Tibial artery (tissue), 4 donors: ENCODE data around the gene KCNN2.

Experiments used
- DNase-seq, 2 donors: peaks; one replicate each; pipeline ENCODE4 v3.0.0-alpha.2; 2019
- H3K27ac ChIP-seq, 2 donors: fragments of 200-600 bp; sonication (generic) in 1 of 2; 1 replicate in 1 of 2; 2 replicates in 1 of 2; pipeline ENCODE4 v1.5.1; 2018 to 2019; ENCODE audit warnings: mild to moderate bottlenecking in 1 of 2
- H3K27me3 ChIP-seq, 2 donors: fragments of 200-600 bp; sonication (generic) in 1 of 2; one replicate each; pipeline versions ENCODE4 v1.5.1 to v1.6.0; 2016 to 2019
- H3K36me3 ChIP-seq, 3 donors: fragments of 200-600 bp; sonication (generic) in 2 of 3; one replicate each; pipeline ENCODE4 v1.5.1; 2016 to 2019; ENCODE audit warnings: mild to moderate bottlenecking in 2 of 3
- H3K4me1 ChIP-seq, 4 donors: fragments of 200-600 bp; sonication (generic) in 2 of 4; 1 replicate in 3 of 4; 2 replicates in 1 of 4; pipeline ENCODE4 v1.5.1; 2016 to 2019
- H3K4me3 ChIP-seq, 2 donors: fragments of 200-600 bp; sonication (generic) in 1 of 2; 1 replicate in 1 of 2; 2 replicates in 1 of 2; pipeline ENCODE4 v1.5.1; 2018 to 2019; ENCODE audit warnings: mild to moderate bottlenecking in 2 of 2
- H3K9me3 ChIP-seq, 3 donors: fragments of 200-600 bp; sonication (generic) in 1 of 3; one replicate each; pipeline ENCODE4 v1.5.1; 2016 to 2019
- CTCF ChIP-seq, 2 experiments: fragments of 200-600 bp in 1 of 2; fragments of 450-650 bp in 1 of 2; IDR thresholded peaks; one replicate each; pipeline ENCODE4 v1.5.1; 2017 to 2019; ENCODE audit warnings: antibody characterized with exemption in 2 of 2, mild to moderate bottlenecking in 1 of 2, moderate library complexity in 1 of 2
- intact Hi-C: fragments of 100-400 bp; cut with DNase I; formaldehyde crosslinking; loops from one replicate; pipeline ENCODE4 v1.15.0; 2023; ENCODE audit warnings: low total_unique reads

KCNN2 gene

DNA sequence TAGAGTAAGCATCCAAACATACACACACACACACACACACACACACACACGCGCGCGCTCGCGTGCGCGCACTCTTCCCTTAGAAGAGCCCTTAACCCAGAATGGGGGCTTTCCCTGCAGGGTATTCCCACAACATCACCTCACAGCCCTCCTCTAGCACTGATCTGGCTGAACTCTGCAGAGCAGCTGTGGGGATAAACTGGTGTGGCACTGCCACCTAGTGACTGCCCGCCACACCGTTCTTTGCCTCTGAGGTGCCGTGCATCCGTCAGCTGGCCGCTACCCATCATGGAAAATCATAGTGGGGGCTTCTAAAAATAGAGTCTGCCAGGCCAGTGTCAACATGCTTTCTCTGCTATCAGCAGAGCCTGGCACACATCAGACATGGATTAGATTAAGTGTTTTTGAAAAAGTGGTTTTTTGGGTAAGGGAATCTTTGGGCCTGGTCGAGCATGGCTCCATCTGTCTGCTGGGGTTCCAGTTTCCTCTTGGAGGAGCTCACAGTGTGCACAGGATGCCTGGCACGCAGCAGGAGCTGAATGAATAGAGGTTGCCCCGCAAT, 88.1 kb downstream of the KCNN2 start:
- intact Hi-C loops, result loop anchor here (2.0 to 10.0 kb wide), 3 partner anchors 645 to 839 kb away; no protein-coding TSS in a partner anchor
- peak; percentile 50 to 73 for DNase-seq
- Histone ChIP-seq H3K27me3 (no peaks in the 10 kb centered on the region), H3K4me3 (no peak overlapping the region), H3K36me3 (no peaks in the 10 kb centered on the region), H3K27ac (no peak overlapping the region), H3K9me3 (no peaks in the 10 kb centered on the region), H3K4me1 (peaks cover 0 to 6% (median 6%) of the 10 kb centered on the region in 4 donors)
- peak; percentile 75 for TF ChIP-seq CTCF (IDR thresholded peaks at IDR 0.05)

DNA sequence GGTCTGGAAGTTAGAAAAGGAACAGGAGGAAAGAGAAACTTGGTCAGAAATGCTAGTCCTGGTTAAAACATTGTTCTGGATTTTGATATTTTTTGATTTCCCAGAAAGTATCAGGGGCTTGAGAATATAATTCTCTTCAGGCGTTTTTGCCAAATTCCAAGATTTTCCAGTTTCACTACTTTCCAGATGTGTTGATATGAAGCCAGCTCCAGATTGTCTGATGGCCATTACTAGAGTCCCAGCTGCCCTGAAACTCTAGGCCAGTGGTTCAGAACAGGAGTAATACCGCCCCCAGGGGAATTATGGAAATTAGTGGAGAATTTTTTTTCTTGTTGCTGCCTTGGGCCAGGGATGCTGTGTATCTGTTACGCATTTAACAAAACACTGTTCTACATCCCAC, 88.6 kb downstream of the KCNN2 start:
- Histone ChIP-seq H3K9me3 (no peaks in the 10 kb centered on the region), H3K4me3 (no peak overlapping the region), H3K27me3 (no peaks in the 10 kb centered on the region), H3K36me3 (no peaks in the 10 kb centered on the region), H3K4me1 (peaks cover 0 to 6% (median 6%) of the 10 kb centered on the region in 4 donors), H3K27ac (no peak overlapping the region)
- no peak for DNase-seq
- no peak for TF ChIP-seq CTCF (IDR thresholded peaks at IDR 0.05)
- intact Hi-C loops, result no loop called here

- no peak overlapping the region for H3K27ac ChIP-seq
- intact Hi-C loops, result no loop called here
- H3K9me3 ChIP-seq, result no peaks in the 10 kb centered on the region
- no peaks in the 10 kb centered on the region for H3K27me3 ChIP-seq
- no peak for DNase-seq
- no peaks in the 10 kb centered on the region for H3K4me1 ChIP-seq
- H3K4me3 ChIP-seq, result no peak overlapping the region
- H3K36me3 ChIP-seq, result no peaks in the 10 kb centered on the region
- no peak for TF ChIP-seq CTCF (IDR thresholded peaks at IDR 0.05)
These were observed 96.9 kb downstream of the KCNN2 start for GRCh38 chr5:114458726-114459125.

GRCh38 chr5:114467171-114467570, 105.3 kb downstream of the KCNN2 start:
- Histone ChIP-seq H3K27ac (no peak overlapping the region), H3K9me3 (no peaks in the 10 kb centered on the region), H3K4me3 (no peak overlapping the region), H3K27me3 (no peaks in the 10 kb centered on the region), H3K36me3 (no peaks in the 10 kb centered on the region), H3K4me1 (no peaks in the 10 kb centered on the region)
- intact Hi-C loops, result no loop called here
- TF ChIP-seq CTCF (IDR thresholded peaks at IDR 0.05), result no peak
- DNase-seq, result no peak

DNA sequence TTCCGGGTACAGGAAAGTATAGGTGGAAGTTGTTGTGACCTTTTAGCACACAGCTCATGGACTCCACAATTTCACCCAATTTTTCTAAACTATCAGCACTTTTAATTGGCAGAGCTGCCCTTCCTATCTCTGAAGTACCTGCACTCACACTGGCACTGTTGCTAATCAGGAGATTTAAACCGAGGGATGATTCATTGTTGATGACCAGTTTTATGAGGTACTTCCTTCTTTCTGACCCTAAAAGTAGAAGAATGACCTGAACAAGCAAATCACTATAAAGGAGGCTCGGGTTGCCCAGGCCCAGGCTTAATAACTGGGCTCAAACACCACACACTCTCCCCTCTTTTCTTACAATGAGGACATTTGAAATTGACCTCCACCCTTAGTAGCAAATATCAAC, 105.9 kb downstream of the KCNN2 start:
- DNase-seq, result no peak
- intact Hi-C loops, result no loop called here
- Histone ChIP-seq H3K4me3 (no peak overlapping the region), H3K9me3 (no peaks in the 10 kb centered on the region), H3K36me3 (no peaks in the 10 kb centered on the region), H3K27ac (no peak overlapping the region), H3K27me3 (no peaks in the 10 kb centered on the region), H3K4me1 (no peaks in the 10 kb centered on the region)
- TF ChIP-seq CTCF (IDR thresholded peaks at IDR 0.05), result no peak

GRCh38 chr5:114469372-114469771, 107.5 kb downstream of the KCNN2 start:
- Histone ChIP-seq H3K4me3 (no peak overlapping the region), H3K36me3 (no peaks in the 10 kb centered on the region), H3K27me3 (no peaks in the 10 kb centered on the region), H3K27ac (no peak overlapping the region), H3K9me3 (no peaks in the 10 kb centered on the region), H3K4me1 (peaks cover 0 to 10% (median 0%) of the 10 kb centered on the region in 4 donors)
- intact Hi-C loops, result no loop called here
- no peak for TF ChIP-seq CTCF (IDR thresholded peaks at IDR 0.05)
- DNase-seq, result no peak
